Liver (tissue), 9 donors: Measurements from ENCODE around the gene CSF2. TPM values are rescaled to one million over a fixed set of nuclear protein-coding genes. Genes with fewer than 3 reads are reported as not detected.

Experiments used
- DNase-seq: peaks from one replicate; pipeline ENCODE4 v3.0.0-alpha.2; 2017; ENCODE audit warnings: low spot score
- H3K27ac ChIP-seq, 2 donors: one replicate each; pipeline ENCODE4 v1.7.0; 2013; ENCODE audit warnings: inconsistent platforms in 2 of 2, low read length in 2 of 2, control low read depth in 1 of 2, low read depth in 1 of 2, mild to moderate bottlenecking in 1 of 2
- H3K27me3 ChIP-seq, 4 donors: one replicate each; pipeline versions ENCODE4 v1.6.1 to v1.7.0; 2013; ENCODE audit warnings: low read length in 3 of 4, inconsistent platforms in 1 of 4, mild to moderate bottlenecking in 1 of 4, moderate library complexity in 1 of 4; ENCODE audit not compliant: control insufficient read depth in 4 of 4, insufficient read depth in 4 of 4
- H3K36me3 ChIP-seq, 4 donors: one replicate each; pipeline versions ENCODE4 v1.6.1 to v1.7.0; 2013; ENCODE audit warnings: low read length in 3 of 4, mild to moderate bottlenecking in 3 of 4, low read depth in 1 of 4, moderate library complexity in 1 of 4; ENCODE audit not compliant: control insufficient read depth in 4 of 4, insufficient read depth in 3 of 4
- H3K4me1 ChIP-seq, 4 donors: one replicate each; pipeline versions ENCODE4 v1.6.1 to v1.7.0; 2013; ENCODE audit warnings: low read length in 3 of 4, mild to moderate bottlenecking in 3 of 4, moderate library complexity in 1 of 4; ENCODE audit not compliant: control insufficient read depth in 4 of 4, insufficient read depth in 4 of 4
- H3K4me3 ChIP-seq, 3 donors: one replicate each; pipeline versions ENCODE4 v1.6.1 to v1.7.0; 2013; ENCODE audit warnings: low read length in 3 of 3, control low read depth in 1 of 3, low read depth in 1 of 3, mild to moderate bottlenecking in 1 of 3
- H3K9ac ChIP-seq, 2 donors: one replicate each; pipeline ENCODE4 v1.7.0; 2013; ENCODE audit warnings: low read length in 2 of 2, mild to moderate bottlenecking in 2 of 2, moderate library complexity in 2 of 2, control low read depth in 1 of 2, low read depth in 1 of 2
- H3K9me3 ChIP-seq, 4 donors: one replicate each; pipeline versions ENCODE4 v1.6.1 to v1.7.0; 2013; ENCODE audit warnings: low read length in 3 of 4; ENCODE audit not compliant: control insufficient read depth in 4 of 4
- ATF3 ChIP-seq: IDR thresholded peaks from 2 replicates; pipeline ENCODE4 v1.6.1; 2016; ENCODE audit warnings: antibody characterized with exemption
- CTCF ChIP-seq: fragments of 150-350 bp; IDR thresholded peaks from 2 replicates; pipeline ENCODE4 v1.5.1; 2017; ENCODE audit warnings: improper control_type of control experiment, low read depth, low read length; ENCODE audit not compliant: missing input control
- EGR1 ChIP-seq, 2 donors: IDR thresholded peaks; 2 replicates each; pipeline ENCODE4 v1.6.1; 2016 to 2018; ENCODE audit warnings: antibody characterized with exemption in 2 of 2, low read depth in 2 of 2
- FOXA1 ChIP-seq: IDR thresholded peaks from 2 replicates; pipeline ENCODE4 v1.6.1; 2016; ENCODE audit warnings: antibody characterized with exemption
- FOXA2 ChIP-seq: IDR thresholded peaks from 2 replicates; pipeline ENCODE4 v1.6.1; 2016; ENCODE audit warnings: antibody characterized with exemption
- GABPA ChIP-seq, 2 donors: IDR thresholded peaks in 1 of 2; conservative IDR thresholded peaks in 1 of 2; 2 replicates each; pipeline ENCODE4 v1.6.1; 2016; ENCODE audit warnings: antibody characterized with exemption in 2 of 2, mild to moderate bottlenecking in 1 of 2, moderate library complexity in 1 of 2
- HNF4A ChIP-seq, 2 donors: conservative IDR thresholded peaks; 2 replicates each; pipeline ENCODE4 v1.6.1; 2016; ENCODE audit warnings: antibody characterized with exemption in 2 of 2, mild to moderate bottlenecking in 2 of 2
- HNF4G ChIP-seq: IDR thresholded peaks from 2 replicates; pipeline ENCODE4 v1.6.1; 2016; ENCODE audit warnings: antibody characterized with exemption
- JUND ChIP-seq, 2 donors: IDR thresholded peaks; 2 replicates each; pipeline ENCODE4 v1.6.1; 2016; ENCODE audit warnings: antibody characterized with exemption in 2 of 2
- RAD21 ChIP-seq, 2 donors: IDR thresholded peaks; 2 replicates each; pipeline ENCODE4 v1.6.1; 2016; ENCODE audit warnings: antibody characterized with exemption in 2 of 2, mild to moderate bottlenecking in 2 of 2
- REST ChIP-seq: IDR thresholded peaks from 2 replicates; pipeline ENCODE4 v1.6.1; 2016; ENCODE audit warnings: antibody characterized with exemption, mild to moderate bottlenecking
- RXRA ChIP-seq, 2 donors: IDR thresholded peaks; 2 replicates each; pipeline ENCODE4 v1.6.1; 2017 to 2018; ENCODE audit warnings: antibody characterized with exemption in 2 of 2, mild to moderate bottlenecking in 1 of 2
- SP1 ChIP-seq: IDR thresholded peaks from 2 replicates; pipeline ENCODE4 v1.6.1; 2018; ENCODE audit warnings: antibody characterized with exemption, mild to moderate bottlenecking
- ZBTB33 ChIP-seq: IDR thresholded peaks from 2 replicates; pipeline ENCODE4 v1.6.1; 2016; ENCODE audit warnings: antibody characterized with exemption
- WGBS: extraction: QIAGEN DNeasy Blood & Tissue Kit; methylation state at CpG from one replicate; pipeline ENCODE4 v1.1.7; 2013; 5-methylcytosine and 5-hydroxymethylcytosine counted together
- polyA plus RNA-seq, 2 donors: library from polyadenylated mRNA; stranded (reverse) in 1 of 2; unstranded in 1 of 2; fragments of 200-250 nt in 1 of 2; fragments of >200 nt in 1 of 2; fragmentation: Nextera tagmentation in 1 of 2; extraction: Ambion mirVana in 1 of 2; gene quantifications; one replicate each; pipeline versions ENCODE4 v1.2.1 to v1.2.3, GENCODE V29; 2013 to 2015
- total RNA-seq, 2 donors: library from RNA; depleted of rRNA; stranded (reverse); fragments of >200 nt; gene quantifications; one replicate each; pipeline ENCODE4 v1.2.3, GENCODE V29; 2014
- donor health status: healthy.
- donor health status: healthy.
- donor health status: healthy.
- donor health status: healthy.
- donor health status: healthy.

The CSF2 gene
- total and polyA plus RNA-seq, 4 donors: not detected

DNA sequence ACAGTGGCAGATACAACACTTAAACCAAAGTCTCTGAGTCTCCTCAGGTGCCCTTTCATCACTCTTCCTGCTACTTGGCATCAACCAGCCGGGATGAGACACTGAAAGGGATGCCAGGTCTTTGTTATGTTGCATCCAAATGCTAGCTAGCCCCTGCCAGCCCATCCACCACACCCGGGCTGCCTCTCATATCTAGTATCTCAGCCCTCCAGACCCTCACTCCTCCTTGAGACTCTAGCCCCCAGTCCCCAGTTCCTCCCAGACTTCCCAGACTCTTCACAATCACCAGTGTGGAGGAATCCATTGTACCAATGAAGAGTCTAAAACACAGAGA is 21.5 kb downstream of the CSF2 start:
- no peak for DNase-seq
- H3K36me3 ChIP-seq: no peaks in the 10 kb centered on the region
- H3K9ac ChIP-seq: no peak overlapping the region
- 81% methylated on average over 2 of the region's 2 CpGs for WGBS
- no peaks in the 10 kb centered on the region for H3K27me3 ChIP-seq
- H3K4me1 ChIP-seq: no peaks in the 10 kb centered on the region
- H3K27ac ChIP-seq: no peak overlapping the region
- TF ChIP-seq FOXA2: no peak
- H3K4me3 ChIP-seq: no peak overlapping the region
- H3K9me3 ChIP-seq: no peaks in the 10 kb centered on the region

DNA sequence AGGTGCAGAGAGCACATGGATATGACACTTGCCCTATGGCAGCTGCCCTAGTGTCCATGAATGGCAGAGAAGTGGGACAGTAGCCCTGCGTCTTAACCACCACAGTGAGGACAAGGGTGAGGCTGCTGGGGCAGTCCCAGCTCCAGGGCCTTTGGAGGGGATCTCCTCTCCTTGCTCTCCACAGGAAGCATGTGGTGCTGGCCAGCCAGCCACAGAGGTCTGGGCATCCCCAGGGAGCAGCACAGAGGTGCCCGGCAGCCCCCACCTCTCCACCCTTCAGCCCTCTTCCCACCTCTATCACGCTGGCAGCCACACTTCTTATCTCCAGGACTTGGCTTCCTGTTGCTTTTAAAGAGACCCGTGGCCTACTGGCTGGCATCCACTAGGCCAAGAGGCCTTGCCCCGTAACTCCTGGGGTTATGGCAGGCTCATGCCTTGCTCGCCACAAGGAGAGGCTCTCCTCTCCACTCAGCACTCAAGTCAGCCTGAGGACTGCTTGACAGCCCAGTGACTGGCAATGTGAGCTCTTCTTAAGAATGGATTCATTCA is 21.9 kb downstream of the CSF2 start:
- no peak overlapping the region for H3K9ac ChIP-seq
- no peak for TF ChIP-seq GABPA (IDR thresholded peaks at IDR 0.05 in 1 of 2, conservative IDR thresholded peaks at IDR 0.05 in 1 of 2)
- TF ChIP-seq JUND (IDR thresholded peaks at IDR 0.05): no peak
- no peak for TF ChIP-seq ZBTB33
- no peak for TF ChIP-seq RXRA (IDR thresholded peaks at IDR 0.05)
- no peak for TF ChIP-seq RAD21 (IDR thresholded peaks at IDR 0.05)
- no peak for TF ChIP-seq REST
- 76% methylated on average over 6 of the region's 6 CpGs for WGBS

GRCh38 chr5:132096904-132097303 is 23.3 kb downstream of the CSF2 start:
- DNase-seq: no peak
- Histone ChIP-seq H3K36me3 (no peaks in the 10 kb centered on the region), H3K27ac (no peak overlapping the region), H3K27me3 (no peaks in the 10 kb centered on the region), H3K4me3 (no peak overlapping the region), H3K9ac (no peak overlapping the region), H3K9me3 (no peaks in the 10 kb centered on the region), H3K4me1 (no peaks in the 10 kb centered on the region)
- 84% methylated on average over 3 of the region's 3 CpGs for WGBS
- no peak for TF ChIP-seq EGR1 (IDR thresholded peaks at IDR 0.05; ENCODE audit: low read depth in 2 of 2)
- no peak for TF ChIP-seq FOXA2
- TF ChIP-seq FOXA1: no peak
- TF ChIP-seq CTCF: no peak
- TF ChIP-seq ZBTB33: no peak
- TF ChIP-seq SP1: no peak
- no peak for TF ChIP-seq HNF4G
- TF ChIP-seq JUND (IDR thresholded peaks at IDR 0.05): no peak
- no peak for TF ChIP-seq REST
- TF ChIP-seq HNF4A (conservative IDR thresholded peaks at IDR 0.05): no peak
- TF ChIP-seq ATF3: no peak

More for the DNA sequence above, 21.9 kb downstream of the CSF2 start:
- no peak for DNase-seq
- no peaks in the 10 kb centered on the region for H3K27me3 ChIP-seq
- no peak overlapping the region for H3K4me3 ChIP-seq
- H3K27ac ChIP-seq: no peak overlapping the region
- no peaks in the 10 kb centered on the region for H3K36me3 ChIP-seq
- H3K9me3 ChIP-seq: no peaks in the 10 kb centered on the region
- H3K4me1 ChIP-seq: no peaks in the 10 kb centered on the region
